ENCODE data around the gene CCL1. TPM values are rescaled to one million over a fixed set of nuclear protein-coding genes. Genes with fewer than 3 reads are reported as not detected.

The CCL1 gene
- total RNA-seq, 2 experiments from 2014 or later = not detected

GRCh38 chr17:34378664-34379101 is 15.7 kb upstream of the CCL1 start:
- CTCF ChIA-PET = interaction anchor here (0.7 kb wide), 1 partner anchor 176 kb away, joined by 3 read pairs; no protein-coding TSS in a partner anchor
- peak; percentile 31 for DNase-seq
- Mint-ChIP-seq H3K4me1 (ENCODE audit: low read depth) (peaks cover 21% of the 10 kb centered on the region), H3K36me3 (ENCODE audit: low read depth) (no peaks in the 10 kb centered on the region), H3K27me3 (ENCODE audit: low read depth) (peaks cover 2% of the 10 kb centered on the region), H3K9me3 (no peaks in the 10 kb centered on the region), H3K4me3 (no peak overlapping the region), H3K27ac (no peak overlapping the region)
- intact Hi-C loops (cut with micrococcal nuclease) = no loop called here

DNA sequence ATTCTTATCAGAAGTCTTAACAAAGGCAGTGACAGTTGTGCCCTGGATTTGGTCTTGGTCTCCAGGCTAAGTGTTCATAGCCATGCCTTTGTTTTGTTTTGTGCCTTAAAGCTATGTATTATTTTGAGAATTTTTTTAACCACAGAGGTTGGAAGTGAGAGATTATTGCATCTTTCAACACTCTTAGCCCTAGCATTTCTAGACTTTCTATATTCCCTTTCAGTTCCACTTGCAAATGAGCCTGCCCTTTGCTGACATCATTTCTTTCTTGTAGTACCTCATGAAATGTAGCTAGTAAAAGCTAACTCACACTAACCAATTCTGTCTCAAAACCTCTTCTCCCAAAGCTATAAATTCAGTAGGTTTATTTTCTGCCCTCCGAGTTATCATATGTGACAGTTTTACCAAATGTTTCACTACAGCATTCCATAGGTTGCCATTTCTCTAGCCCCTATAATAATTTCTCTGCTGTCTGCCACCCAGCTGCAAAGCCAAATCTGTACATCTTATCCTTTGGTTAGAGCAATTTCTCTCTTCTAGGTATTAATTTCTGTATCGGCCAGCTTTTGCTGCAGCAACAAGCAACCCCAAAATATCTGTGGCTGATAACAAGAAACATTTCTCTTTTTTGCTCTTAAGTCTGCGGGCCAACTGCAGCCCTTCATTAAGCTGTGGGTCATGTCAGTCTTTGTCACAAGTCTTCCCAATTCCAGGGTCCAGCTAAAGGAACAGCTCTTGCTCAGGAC is 14.2 kb upstream of the CCL1 start:
- CTCF ChIA-PET = interaction anchor here (0.6 to 2.1 kb wide), 8 partner anchors 8 to 573 kb away, joined by 3 to 7 read pairs (median 3); no protein-coding TSS in a partner anchor
- Mint-ChIP-seq H3K36me3 (ENCODE audit: low read depth) (no peaks in the 10 kb centered on the region), H3K9me3 (no peaks in the 10 kb centered on the region), H3K27me3 (ENCODE audit: low read depth) (peaks cover 2% of the 10 kb centered on the region), H3K27ac (no peak overlapping the region), H3K4me3 (no peak overlapping the region), H3K4me1 (ENCODE audit: low read depth) (peaks cover 13% of the 10 kb centered on the region)
- no peak for DNase-seq
- intact Hi-C loops (cut with micrococcal nuclease) = no loop called here

DNA sequence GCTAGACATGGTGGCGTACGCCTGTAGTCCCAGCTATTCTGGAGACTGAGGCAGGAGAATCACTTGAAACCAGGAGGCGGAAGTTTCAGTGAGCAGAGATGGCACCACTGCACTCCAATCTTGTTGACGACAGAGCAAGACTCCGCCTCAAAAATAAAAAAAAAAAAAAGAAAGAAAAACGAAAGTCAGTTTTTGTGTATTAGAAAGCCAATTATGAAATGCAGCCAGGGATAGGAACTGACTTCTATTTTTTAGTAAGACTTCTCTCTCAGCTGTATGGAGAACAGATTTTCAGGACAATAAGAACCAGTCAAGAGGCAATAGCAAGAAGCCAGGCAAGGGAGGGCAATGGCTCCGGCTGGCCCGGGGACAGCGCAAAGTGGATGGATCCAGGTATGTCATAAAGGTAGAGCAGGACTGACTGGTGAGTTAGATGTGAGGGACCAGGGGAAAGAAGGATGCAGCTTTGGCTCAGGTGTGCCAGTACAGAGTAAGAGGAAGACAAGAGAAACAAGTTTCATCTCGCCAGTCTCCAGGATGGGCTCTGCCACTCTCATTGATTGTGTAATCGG is 12.5 kb upstream of the CCL1 start:
- peaks cover 2% of the 10 kb centered on the region for H3K27me3 Mint-ChIP-seq (ENCODE audit: low read depth)
- no peak overlapping the region for H3K4me3 Mint-ChIP-seq
- H3K36me3 Mint-ChIP-seq (ENCODE audit: low read depth) = no peaks in the 10 kb centered on the region
- CTCF ChIA-PET = no interaction called here
- intact Hi-C loops (cut with micrococcal nuclease) = no loop called here
- H3K9me3 Mint-ChIP-seq = no peaks in the 10 kb centered on the region
- DNase-seq = no peak
- H3K4me1 Mint-ChIP-seq (ENCODE audit: low read depth) = peaks cover 13% of the 10 kb centered on the region
- H3K27ac Mint-ChIP-seq = no peak overlapping the region

DNA sequence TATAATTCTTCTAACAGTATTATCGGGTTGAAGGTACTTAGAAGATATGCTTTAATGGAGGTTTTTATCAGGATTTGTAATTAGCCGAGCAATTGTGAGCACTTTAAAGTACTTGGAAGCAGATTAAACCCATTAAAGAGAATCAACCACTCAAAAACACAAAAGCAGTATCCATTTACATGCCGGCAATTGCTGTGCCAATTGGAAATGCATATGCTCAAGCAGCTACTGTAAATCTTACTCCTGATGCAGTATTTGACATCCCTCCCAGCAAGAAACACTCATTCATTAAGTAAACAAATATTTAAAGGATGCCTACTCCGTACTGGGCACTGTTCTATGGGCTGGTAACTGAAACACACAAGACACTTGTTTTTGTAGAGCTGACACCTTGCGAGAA is 11.4 kb upstream of the CCL1 start:
- Mint-ChIP-seq H3K9me3 (no peaks in the 10 kb centered on the region), H3K4me1 (ENCODE audit: low read depth) (peaks cover 12% of the 10 kb centered on the region), H3K27ac (no peak overlapping the region), H3K4me3 (no peak overlapping the region), H3K27me3 (ENCODE audit: low read depth) (peaks cover 4% of the 10 kb centered on the region), H3K36me3 (ENCODE audit: low read depth) (no peaks in the 10 kb centered on the region)
- intact Hi-C loops (cut with micrococcal nuclease) = no loop called here
- CTCF ChIA-PET = interaction anchor here (1.2 kb wide), 1 partner anchor 12 kb away, joined by 5 read pairs; the partner anchor contains the start of gene CCL1
- DNase-seq = no peak

DNA sequence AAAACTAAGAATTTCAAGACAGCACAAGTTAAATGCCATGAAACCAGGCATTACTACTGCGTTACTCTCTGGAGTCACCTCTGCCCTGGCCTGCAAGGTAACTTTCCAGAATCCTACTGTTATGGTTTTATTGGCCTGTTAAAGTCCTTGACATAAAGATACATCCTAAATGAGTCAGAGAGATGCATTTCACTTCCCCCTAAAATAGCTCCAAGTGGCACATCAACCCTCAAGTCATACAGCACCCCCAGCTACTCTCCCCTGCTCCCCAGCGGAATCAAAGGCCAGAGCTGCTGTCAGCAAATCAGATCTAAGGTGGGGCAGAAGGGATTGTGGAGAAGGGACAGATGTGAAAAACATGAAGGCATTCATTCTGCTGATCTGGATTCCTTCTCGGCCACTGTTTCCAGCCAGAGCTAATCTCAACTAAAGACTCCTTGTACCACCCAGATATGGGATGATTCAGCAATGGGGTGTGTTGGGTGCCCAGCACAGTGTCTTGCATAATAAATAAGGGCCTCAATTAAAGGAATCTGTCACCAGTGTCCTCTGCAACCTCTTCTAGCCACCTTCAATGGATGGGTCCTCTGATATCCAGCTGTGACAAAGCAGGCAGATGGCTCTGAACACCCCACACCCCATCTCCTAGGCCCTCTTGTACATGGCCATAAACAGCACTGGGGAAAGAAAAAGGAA is 8.5 kb upstream of the CCL1 start:
- H3K9me3 Mint-ChIP-seq = no peaks in the 10 kb centered on the region
- CTCF ChIA-PET = interaction anchor here (0.8 to 2.2 kb wide), 2 partner anchors 10 to 12 kb away, joined by 3 to 21 read pairs; no protein-coding TSS in a partner anchor
- no peak for DNase-seq
- intact Hi-C loops (cut with micrococcal nuclease) = no loop called here
- no peak overlapping the region for H3K27ac Mint-ChIP-seq
- H3K4me3 Mint-ChIP-seq = no peak overlapping the region
- H3K4me1 Mint-ChIP-seq (ENCODE audit: low read depth) = no peaks in the 10 kb centered on the region
- no peaks in the 10 kb centered on the region for H3K36me3 Mint-ChIP-seq (ENCODE audit: low read depth)
- peaks cover 3% of the 10 kb centered on the region for H3K27me3 Mint-ChIP-seq (ENCODE audit: low read depth)

- no peaks in the 10 kb centered on the region for H3K36me3 Mint-ChIP-seq (ENCODE audit: low read depth)
- DNase-seq = no peak
- no peaks in the 10 kb centered on the region for H3K9me3 Mint-ChIP-seq
- H3K4me1 Mint-ChIP-seq (ENCODE audit: low read depth) = no peaks in the 10 kb centered on the region
- no peak overlapping the region for H3K4me3 Mint-ChIP-seq
- intact Hi-C loops (cut with micrococcal nuclease) = no loop called here
- peaks cover 5% of the 10 kb centered on the region for H3K27me3 Mint-ChIP-seq (ENCODE audit: low read depth)
- CTCF ChIA-PET = interaction anchor here (2.2 kb wide), 1 partner anchor 9 kb away, joined by 21 read pairs; no protein-coding TSS in a partner anchor
- no peak overlapping the region for H3K27ac Mint-ChIP-seq
These were observed 8.0 kb upstream of the CCL1 start for GRCh38 chr17:34370997-34371395.

GRCh38 chr17:34370376-34370996 is 7.5 kb upstream of the CCL1 start:
- CTCF ChIA-PET = interaction anchor here (1.3 kb wide), 1 partner anchor 9 kb away, joined by 5 read pairs; no protein-coding TSS in a partner anchor
- intact Hi-C loops (cut with micrococcal nuclease) = no loop called here

GRCh38 chr17:34369571-34369970 is 6.5 kb upstream of the CCL1 start:
- no peaks in the 10 kb centered on the region for H3K36me3 Mint-ChIP-seq (ENCODE audit: low read depth)
- no peak for DNase-seq
- no peak overlapping the region for H3K27ac Mint-ChIP-seq
- peaks cover 5% of the 10 kb centered on the region for H3K27me3 Mint-ChIP-seq (ENCODE audit: low read depth)
- CTCF ChIA-PET = interaction anchor here (0.9 to 1.3 kb wide), 3 partner anchors 8 to 65 kb away, joined by 3 to 6 read pairs (median 5); no protein-coding TSS in a partner anchor
- H3K9me3 Mint-ChIP-seq = no peaks in the 10 kb centered on the region
- H3K4me3 Mint-ChIP-seq = no peak overlapping the region
- peaks cover 8% of the 10 kb centered on the region for H3K4me1 Mint-ChIP-seq (ENCODE audit: low read depth)
- intact Hi-C loops (cut with micrococcal nuclease) = loop anchor here (10.0 kb wide), 1 partner anchor 595 kb away; no protein-coding TSS in a partner anchor

More at GRCh38 chr17:34370376-34370996, 7.5 kb upstream of the CCL1 start:
- no peak for DNase-seq
- Mint-ChIP-seq H3K27me3 (ENCODE audit: low read depth) (peaks cover 5% of the 10 kb centered on the region), H3K9me3 (no peaks in the 10 kb centered on the region), H3K4me1 (ENCODE audit: low read depth) (peaks cover 3% of the 10 kb centered on the region), H3K36me3 (ENCODE audit: low read depth) (no peaks in the 10 kb centered on the region), H3K27ac (no peak overlapping the region), H3K4me3 (no peak overlapping the region)

DNA sequence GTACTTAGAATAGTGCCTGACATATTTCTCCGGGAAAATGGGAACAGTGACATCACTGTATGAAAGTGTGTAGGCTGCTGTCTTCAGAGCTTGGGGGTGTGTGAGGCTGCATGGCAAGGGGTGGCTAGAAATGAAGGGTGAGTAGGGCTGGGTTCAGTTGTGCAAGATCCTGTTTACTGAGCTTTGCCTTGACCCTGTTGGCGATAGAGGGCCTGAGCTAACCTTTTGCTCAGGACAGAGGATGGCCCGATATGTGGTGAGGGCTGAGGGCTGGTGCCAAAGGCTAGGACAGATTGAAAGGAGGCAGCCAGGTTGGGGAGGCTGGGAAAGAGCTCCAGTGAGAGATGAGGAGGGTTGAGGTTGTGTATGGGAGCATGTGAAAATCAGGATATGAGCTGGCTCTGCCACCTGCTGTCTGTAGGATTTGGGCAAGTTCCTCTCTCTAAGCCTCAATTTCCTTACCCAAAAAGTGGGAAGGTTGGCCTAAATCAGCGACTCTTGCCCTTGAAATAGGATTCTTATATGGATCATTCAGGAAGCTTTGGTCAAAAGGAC is 6.0 kb upstream of the CCL1 start:
- Mint-ChIP-seq H3K4me1 (ENCODE audit: low read depth) (peaks cover 8% of the 10 kb centered on the region), H3K27ac (no peak overlapping the region), H3K27me3 (ENCODE audit: low read depth) (peaks cover 5% of the 10 kb centered on the region), H3K4me3 (no peak overlapping the region), H3K36me3 (ENCODE audit: low read depth) (no peaks in the 10 kb centered on the region), H3K9me3 (no peaks in the 10 kb centered on the region)
- no peak for DNase-seq
- intact Hi-C loops (cut with micrococcal nuclease) = loop anchor here (10.0 kb wide), 1 partner anchor 594 kb away; no protein-coding TSS in a partner anchor
- CTCF ChIA-PET = interaction anchor here (0.9 to 1.4 kb wide), 3 partner anchors 8 to 168 kb away, joined by 3 to 6 read pairs (median 5); no protein-coding TSS in a partner anchor

- no peak for DNase-seq
- H3K4me1 Mint-ChIP-seq (ENCODE audit: low read depth) = peaks cover 8% of the 10 kb centered on the region
- CTCF ChIA-PET = interaction anchor here (0.7 to 1.4 kb wide), 4 partner anchors 9 to 168 kb away, joined by 3 to 6 read pairs (median 4); no protein-coding TSS in a partner anchor
- H3K9me3 Mint-ChIP-seq = no peaks in the 10 kb centered on the region
- H3K27ac Mint-ChIP-seq = no peak overlapping the region
- intact Hi-C loops (cut with micrococcal nuclease) = loop anchor here (10.0 kb wide), 1 partner anchor 594 kb away; no protein-coding TSS in a partner anchor
- no peaks in the 10 kb centered on the region for H3K36me3 Mint-ChIP-seq (ENCODE audit: low read depth)
- peaks cover 5% of the 10 kb centered on the region for H3K27me3 Mint-ChIP-seq (ENCODE audit: low read depth)
- no peak overlapping the region for H3K4me3 Mint-ChIP-seq
These were observed 5.3 kb upstream of the CCL1 start for GRCh38 chr17:34368196-34368945.
